OCI-M2 (cell line): ENCODE measurements around the gene SYN1.

Experiments used
- DNase-seq: peaks from one replicate; lab custom pipeline; 2025; ENCODE audit not compliant: unreplicated experiment; lab: John Stamatoyannopoulos, UW

SYN1 gene

DNA sequence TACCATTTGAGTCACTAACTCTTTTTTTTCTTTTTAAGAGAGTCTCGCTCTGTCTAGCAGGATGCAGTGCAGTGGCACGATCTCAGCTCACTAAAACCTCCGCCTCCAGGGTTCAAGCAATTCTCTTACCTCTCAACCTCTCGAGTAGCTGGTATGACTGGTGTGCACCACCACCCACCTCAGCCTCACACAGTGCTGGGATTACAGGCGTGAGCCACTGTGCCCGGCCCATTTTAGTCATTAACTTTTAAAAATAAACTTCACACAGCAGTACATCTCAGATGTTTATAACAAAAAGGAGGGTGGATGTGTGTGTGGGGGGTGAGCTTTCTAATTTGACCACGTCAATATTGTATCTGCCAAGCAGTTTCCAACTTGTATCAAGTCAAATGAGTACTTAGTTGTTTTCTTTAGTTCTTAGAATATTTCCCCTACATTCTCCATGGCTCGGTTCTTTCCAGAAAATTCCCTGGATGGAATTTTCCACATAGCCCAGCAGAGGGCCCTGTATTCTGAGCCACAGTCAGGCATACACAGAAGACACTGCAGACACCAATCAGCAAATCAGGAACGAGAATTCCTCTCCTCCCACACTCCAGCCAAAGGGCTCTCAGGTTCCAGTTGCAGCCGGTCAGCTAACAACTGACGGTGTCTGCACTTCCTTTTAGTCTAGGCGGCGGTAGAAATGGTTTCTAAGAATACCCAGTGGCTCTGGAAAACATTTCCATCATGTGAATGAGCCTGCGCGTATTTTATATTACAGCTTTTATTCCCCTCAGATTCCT is 78.7 kb downstream of the SYN1 start:
- DNase-seq: peak; percentile 87

DNA sequence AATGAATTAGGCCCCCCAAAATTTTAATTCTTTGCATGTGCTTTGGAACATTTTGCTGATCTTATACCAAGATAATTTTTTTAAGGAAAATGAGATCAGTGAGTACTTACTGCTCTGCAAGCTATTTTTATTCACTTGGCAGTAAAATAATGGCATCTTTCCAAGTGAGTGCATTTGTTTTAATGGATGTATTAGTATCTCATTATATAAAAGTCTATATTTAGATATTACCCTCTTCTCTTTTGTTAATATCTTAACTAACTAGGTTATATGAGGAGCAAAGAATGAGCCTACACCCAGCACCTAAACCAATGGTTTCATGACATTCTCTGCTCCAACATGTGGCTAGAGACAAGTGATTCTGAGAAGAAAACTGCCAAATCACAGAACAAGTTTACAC is 79.8 kb downstream of the SYN1 start:
- DNase-seq: no peak

DNA sequence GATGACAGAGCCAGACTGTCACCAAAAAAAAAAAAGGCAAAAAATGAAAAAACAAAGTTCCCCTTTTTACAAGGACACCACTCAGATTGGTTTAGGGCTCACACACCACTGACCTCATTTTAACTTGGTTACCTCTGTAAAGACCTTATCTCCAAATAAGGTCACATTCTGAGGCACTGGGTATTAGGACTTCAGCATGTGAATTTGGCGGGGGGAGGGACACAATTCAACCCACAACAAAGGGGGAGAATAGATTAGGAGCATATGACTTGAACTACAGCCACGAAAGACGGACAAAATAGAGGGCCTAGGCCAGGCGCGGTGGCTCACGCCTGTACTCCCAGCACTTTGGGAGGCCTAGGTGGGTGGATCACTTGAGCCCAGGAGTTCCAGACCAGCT is 89.6 kb downstream of the SYN1 start:
- no peak for DNase-seq

DNA sequence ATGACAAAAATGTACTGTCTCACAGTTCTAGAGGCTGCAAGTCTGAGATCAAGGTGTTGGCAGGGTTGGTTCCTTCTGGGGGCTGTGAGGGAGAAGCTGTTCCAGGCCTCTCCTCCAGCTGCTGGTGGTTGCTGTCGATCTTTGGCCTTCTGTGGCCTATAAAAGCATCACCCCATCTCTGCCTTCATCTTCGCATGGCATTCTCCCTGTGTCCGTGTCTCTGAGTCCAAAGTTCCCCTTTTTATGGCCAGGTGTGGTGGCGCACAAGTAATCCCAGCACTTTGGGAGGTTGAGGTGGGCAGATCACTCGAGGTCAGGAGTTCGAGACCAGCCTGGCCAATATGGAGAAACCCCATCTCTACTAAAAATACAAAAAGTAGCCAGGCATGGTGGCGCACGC is 90.1 kb downstream of the SYN1 start:
- DNase-seq: no peak

DNA sequence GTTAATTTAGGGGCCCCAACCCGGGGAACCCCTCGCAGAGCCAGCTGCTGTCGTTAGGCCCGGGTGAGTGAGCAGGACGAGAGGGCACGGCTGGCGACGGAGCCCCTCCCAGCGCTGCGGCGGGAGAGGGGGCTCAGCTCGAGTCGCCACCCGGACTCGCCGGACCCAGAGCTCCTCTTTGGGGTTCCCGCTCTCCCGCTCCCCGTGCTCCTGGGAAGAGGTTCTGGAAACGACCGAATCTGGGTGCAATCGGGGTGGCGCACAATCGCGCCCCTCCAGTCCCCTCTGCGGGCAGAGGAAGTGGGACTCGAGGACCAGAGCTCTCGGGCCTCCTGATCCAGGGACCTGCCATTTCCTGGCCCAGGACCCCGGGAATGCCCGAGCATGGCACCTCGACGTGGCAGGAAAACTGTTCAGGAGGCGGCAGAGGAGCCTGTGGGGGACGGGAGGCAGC is 95.9 kb downstream of the SYN1 start:
- no peak for DNase-seq

DNA sequence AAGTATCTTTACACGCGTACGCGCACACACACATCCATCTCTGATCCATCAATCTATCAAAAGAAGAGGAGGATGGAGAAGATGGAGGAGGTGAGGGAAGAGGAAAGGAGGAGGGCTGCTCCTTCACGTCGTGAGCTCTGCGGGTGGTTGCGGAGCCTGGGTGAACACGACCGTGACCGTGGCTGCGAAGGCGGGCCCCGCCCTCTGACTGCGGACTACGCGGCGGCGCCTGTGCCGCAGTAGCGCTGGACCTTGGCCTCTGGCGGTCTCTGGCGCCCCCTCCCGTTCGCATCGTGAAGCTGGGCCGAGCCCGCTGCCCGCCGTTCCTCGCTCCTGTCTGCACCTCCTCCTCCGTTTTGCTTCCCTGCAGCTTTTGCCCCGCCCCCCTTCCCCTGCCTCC is 96.4 kb downstream of the SYN1 start:
- DNase-seq: peak; percentile 55
